Measurements from ENCODE around the gene MBD6. TPM values are rescaled to one million over a fixed set of nuclear protein-coding genes. Genes with fewer than 3 reads are reported as not detected.

Gene MBD6
- total and polyA plus RNA-seq, 2 of the 13 experiments (the other 11 are each of a cell fraction or from before 2014, with no cell fraction given), result 4.1 to 5.9 TPM

MicroRNAs within 50 kb of the gene (microRNA counts, 767-probe panel; counts per million panel counts)
- not detected for microRNA hsa-miR-616-3p

Small RNA genes lying within 50 kb of the gene (microRNA-seq; reads per million reads assigned to microRNA genes)
- gene MIR616 (2.7 reads per million, percentile 17 among the genes with 10 or more reads in this experiment), gene MIR6758 (not detected)

Small RNA genes lying within 50 kb of the gene (small RNA-seq; reads per million reads assigned to genes)
- 0 reads per million in 3 experiments for gene MIR616 (ENCODE audit: insufficient read depth in 2 of 3, insufficient read length in 3 of 3, low read depth in 2 of 3, low replicate concordance in 1 of 3)

Other genes with a start within 250 kb of the MBD6 start
- gene R3HDM2, start 91.8 kb upstream of the MBD6 start, total RNA-seq (2016; rRNA removed; fragmentation: Illumina TruSeq; extraction: Trizol), result 8.3 and 11.1 TPM in 2 replicates
- gene R3HDM2, start 91.8 kb upstream of the MBD6 start, polyA plus RNA-seq (2011; rRNA removed), result 23.5 and 26.2 TPM in 2 replicates
- 1.5 and 1.8 TPM in 2 replicates for gene INHBC, start 88.0 kb upstream of the MBD6 start, total RNA-seq (2016; rRNA removed; fragmentation: Illumina TruSeq; extraction: Trizol)
- gene INHBC, start 88.0 kb upstream of the MBD6 start, polyA plus RNA-seq (2011; rRNA removed), result 12.7 and 13.8 TPM in 2 replicates
- 6.8 and 17.0 TPM in 2 replicates for gene INHBE, start 67.5 kb upstream of the MBD6 start, total RNA-seq (2016; rRNA removed; fragmentation: Illumina TruSeq; extraction: Trizol)
- 32.0 and 55.8 TPM in 2 replicates for gene INHBE, start 67.5 kb upstream of the MBD6 start, polyA plus RNA-seq (2011; rRNA removed)
- gene GLI1, start 63.0 kb upstream of the MBD6 start, total RNA-seq (2016; rRNA removed; fragmentation: Illumina TruSeq; extraction: Trizol), result 0.20 TPM in 1 of 2 replicates, not detected in the other
- gene GLI1, start 63.0 kb upstream of the MBD6 start, polyA plus RNA-seq (2011; rRNA removed), result 0.09 and 0.27 TPM in 2 replicates
- gene ARHGAP9, start 43.0 kb upstream of the MBD6 start, total RNA-seq (2016; rRNA removed; fragmentation: Illumina TruSeq; extraction: Trizol), result 0.18 TPM in 1 of 2 replicates, not detected in the other
- 0.95 and 1.2 TPM in 2 replicates for gene ARHGAP9, start 43.0 kb upstream of the MBD6 start, polyA plus RNA-seq (2011; rRNA removed)
- 177 and 181 TPM in 2 replicates for gene MARS1, start 34.8 kb upstream of the MBD6 start, total RNA-seq (2016; rRNA removed; fragmentation: Illumina TruSeq; extraction: Trizol)
- 115 and 167 TPM in 2 replicates for gene MARS1, start 34.8 kb upstream of the MBD6 start, polyA plus RNA-seq (2011; rRNA removed)
- gene DDIT3, start 2.3 kb upstream of the MBD6 start, total RNA-seq (2016; rRNA removed; fragmentation: Illumina TruSeq; extraction: Trizol), result 17.5 and 27.5 TPM in 2 replicates
- 45.2 and 48.7 TPM in 2 replicates for gene DDIT3, start 2.3 kb upstream of the MBD6 start, polyA plus RNA-seq (2011; rRNA removed)
- 72.0 and 75.5 TPM in 2 replicates for gene DCTN2, start 24.4 kb downstream of the MBD6 start, total RNA-seq (2016; rRNA removed; fragmentation: Illumina TruSeq; extraction: Trizol)
- 77.4 and 85.7 TPM in 2 replicates for gene DCTN2, start 24.4 kb downstream of the MBD6 start, polyA plus RNA-seq (2011; rRNA removed)
- gene KIF5A, start 27.2 kb downstream of the MBD6 start, total RNA-seq (2016; rRNA removed; fragmentation: Illumina TruSeq; extraction: Trizol), result 1.1 and 1.6 TPM in 2 replicates
- gene KIF5A, start 27.2 kb downstream of the MBD6 start, polyA plus RNA-seq (2011; rRNA removed), result 10.3 and 11.9 TPM in 2 replicates
- 23.6 and 26.4 TPM in 2 replicates for gene PIP4K2C, start 68.4 kb downstream of the MBD6 start, total RNA-seq (2016; rRNA removed; fragmentation: Illumina TruSeq; extraction: Trizol)
- gene PIP4K2C, start 68.4 kb downstream of the MBD6 start, polyA plus RNA-seq (2011; rRNA removed), result 21.7 and 23.3 TPM in 2 replicates
- 5.4 and 9.0 TPM in 2 replicates for gene DTX3, start 82.0 kb downstream of the MBD6 start, total RNA-seq (2016; rRNA removed; fragmentation: Illumina TruSeq; extraction: Trizol)
- gene DTX3, start 82.0 kb downstream of the MBD6 start, polyA plus RNA-seq (2011; rRNA removed), result 27.2 and 28.7 TPM in 2 replicates
- 10.1 and 11.5 TPM in 2 replicates for gene ARHGEF25, start 88.6 kb downstream of the MBD6 start, total RNA-seq (2016; rRNA removed; fragmentation: Illumina TruSeq; extraction: Trizol)
- gene ARHGEF25, start 88.6 kb downstream of the MBD6 start, polyA plus RNA-seq (2011; rRNA removed), result 12.5 and 15.3 TPM in 2 replicates
- 1.9 and 4.5 TPM in 2 replicates for gene B4GALNT1, start 110.4 kb downstream of the MBD6 start, total RNA-seq (2016; rRNA removed; fragmentation: Illumina TruSeq; extraction: Trizol)
- 5.4 and 5.9 TPM in 2 replicates for gene B4GALNT1, start 110.4 kb downstream of the MBD6 start, polyA plus RNA-seq (2011; rRNA removed)
- 51.7 and 156 TPM in 2 replicates for gene OS9, start 171.3 kb downstream of the MBD6 start, total RNA-seq (2016; rRNA removed; fragmentation: Illumina TruSeq; extraction: Trizol)
- gene OS9, start 171.3 kb downstream of the MBD6 start, polyA plus RNA-seq (2011; rRNA removed), result 206 and 225 TPM in 2 replicates
- 0.38 and 0.81 TPM in 2 replicates for gene AGAP2, start 215.9 kb downstream of the MBD6 start, total RNA-seq (2016; rRNA removed; fragmentation: Illumina TruSeq; extraction: Trizol)
- 0.45 and 0.73 TPM in 2 replicates for gene AGAP2, start 215.9 kb downstream of the MBD6 start, polyA plus RNA-seq (2011; rRNA removed)
- 5.4 and 10.4 TPM in 2 replicates for gene TSPAN31, start 222.2 kb downstream of the MBD6 start, total RNA-seq (2016; rRNA removed; fragmentation: Illumina TruSeq; extraction: Trizol)
- 24.6 and 27.3 TPM in 2 replicates for gene TSPAN31, start 222.2 kb downstream of the MBD6 start, polyA plus RNA-seq (2011; rRNA removed)
- 209 and 255 TPM in 2 replicates for gene CDK4, start 229.5 kb downstream of the MBD6 start, total RNA-seq (2016; rRNA removed; fragmentation: Illumina TruSeq; extraction: Trizol)
- 171 and 191 TPM in 2 replicates for gene CDK4, start 229.5 kb downstream of the MBD6 start, polyA plus RNA-seq (2011; rRNA removed)
- 2.7 and 5.7 TPM in 2 replicates for gene MARCHF9, start 232.3 kb downstream of the MBD6 start, total RNA-seq (2016; rRNA removed; fragmentation: Illumina TruSeq; extraction: Trizol)
- gene MARCHF9, start 232.3 kb downstream of the MBD6 start, polyA plus RNA-seq (2011; rRNA removed), result 9.6 and 14.5 TPM in 2 replicates
- gene CYP27B1, start 244.3 kb downstream of the MBD6 start, total RNA-seq (2016; rRNA removed; fragmentation: Illumina TruSeq; extraction: Trizol), result 0.97 and 2.3 TPM in 2 replicates
- gene CYP27B1, start 244.3 kb downstream of the MBD6 start, polyA plus RNA-seq (2011; rRNA removed), result 3.0 and 3.4 TPM in 2 replicates
- 34.7 and 35.5 TPM in 2 replicates for gene METTL1, start 249.3 kb downstream of the MBD6 start, total RNA-seq (2016; rRNA removed; fragmentation: Illumina TruSeq; extraction: Trizol)
- gene METTL1, start 249.3 kb downstream of the MBD6 start, polyA plus RNA-seq (2011; rRNA removed), result 36.9 and 38.3 TPM in 2 replicates
- gene EEF1AKMT3, start 249.8 kb downstream of the MBD6 start, total RNA-seq (2016; rRNA removed; fragmentation: Illumina TruSeq; extraction: Trizol), result 4.7 and 6.6 TPM in 2 replicates
- gene EEF1AKMT3, start 249.8 kb downstream of the MBD6 start, polyA plus RNA-seq (2011; rRNA removed), result 10.8 and 11.4 TPM in 2 replicates

All from HepG2 (cell line).